SK-N-SH treated with all-trans-retinoic acid at 6 μM for 48 hours (cell line): Measurements from ENCODE around the gene CDCP1.

Experiments used
- ARNTL ChIP-seq: fragments of 450-650 bp; formaldehyde crosslinking; IDR thresholded peaks from 2 replicates; pipeline ENCODE4 v1.5.0; 2020; ENCODE audit warnings: low read depth, mild to moderate bottlenecking, moderate library complexity, borderline replicate concordance
- CREB5 ChIP-seq: fragments of 250-450 bp; sonication (Bioruptor Pico); IDR thresholded peaks from 2 replicates; pipeline ENCODE4 v1.5.1; 2020; ENCODE audit warnings: low read depth, mild to moderate bottlenecking, moderate library complexity
- ESRRG ChIP-seq: fragments of 250-450 bp; sonication (Bioruptor Pico); IDR thresholded peaks from 2 replicates; pipeline ENCODE4 v1.6.1; 2021; ENCODE audit warnings: mild to moderate bottlenecking
- OSR1 ChIP-seq: fragments of 250-450 bp; sonication (Bioruptor Pico); IDR thresholded peaks from 2 replicates; pipeline ENCODE4 v1.8.0; 2022; ENCODE audit warnings: moderate library complexity, mild to moderate bottlenecking, inconsistent platforms
- PPARA ChIP-seq: fragments of 250-450 bp; sonication (Bioruptor Pico); IDR thresholded peaks from 2 replicates; pipeline ENCODE4 v1.5.0; 2020; ENCODE audit warnings: mild to moderate bottlenecking, borderline replicate concordance
- TOX ChIP-seq: fragments of 250-450 bp; sonication (Bioruptor Pico); IDR thresholded peaks from 2 replicates; pipeline ENCODE4 v1.8.0; 2021; ENCODE audit warnings: mild to moderate bottlenecking, moderate library complexity, borderline replicate concordance
- ZC3H10 ChIP-seq: fragments of 250-450 bp; sonication (Bioruptor Pico); IDR thresholded peaks from 2 replicates; pipeline ENCODE4 v1.5.1; 2021; ENCODE audit warnings: mild to moderate bottlenecking, moderate library complexity
- ZFP3 ChIP-seq: fragments of 250-450 bp; sonication (Bioruptor Pico); IDR thresholded peaks from 2 replicates; pipeline ENCODE4 v1.5.0; 2020; ENCODE audit warnings: mild to moderate bottlenecking, moderate library complexity
- ZFP30 ChIP-seq: fragments of 450-650 bp; formaldehyde crosslinking; IDR thresholded peaks from 2 replicates; pipeline ENCODE4 v1.5.0; 2022; ENCODE audit warnings: mild to moderate bottlenecking, moderate library complexity
- ZNF565 ChIP-seq: fragments of 450-650 bp; formaldehyde crosslinking; conservative IDR thresholded peaks from 2 replicates; pipeline ENCODE4 v1.5.0; 2020; ENCODE audit warnings: low read depth, mild to moderate bottlenecking, moderate library complexity
- ZNF70 ChIP-seq: fragments of 450-650 bp; formaldehyde crosslinking; IDR thresholded peaks from 2 replicates; pipeline ENCODE4 v1.5.0; 2020; ENCODE audit warnings: mild to moderate bottlenecking, moderate library complexity
- TF ChIP-seq, protein P1 (sequence below): fragments of 250-450 bp; sonication (Bioruptor Pico); IDR thresholded peaks from 2 replicates; pipeline ENCODE4 v1.8.0; 2021; ENCODE audit warnings: low read depth, mild to moderate bottlenecking, moderate library complexity, borderline replicate concordance
- TF ChIP-seq, protein P2 (sequence below): fragments of 250-450 bp; sonication (Bioruptor Pico); IDR thresholded peaks from 2 replicates; pipeline ENCODE4 v1.8.0; 2020; ENCODE audit warnings: mild to moderate bottlenecking, moderate library complexity, borderline replicate concordance
- TF ChIP-seq, protein P3 (sequence below): fragments of 250-450 bp; sonication (Bioruptor Pico); IDR thresholded peaks from 2 replicates; pipeline ENCODE4 v1.5.0; 2020; ENCODE audit warnings: mild to moderate bottlenecking, moderate library complexity

DNA sequence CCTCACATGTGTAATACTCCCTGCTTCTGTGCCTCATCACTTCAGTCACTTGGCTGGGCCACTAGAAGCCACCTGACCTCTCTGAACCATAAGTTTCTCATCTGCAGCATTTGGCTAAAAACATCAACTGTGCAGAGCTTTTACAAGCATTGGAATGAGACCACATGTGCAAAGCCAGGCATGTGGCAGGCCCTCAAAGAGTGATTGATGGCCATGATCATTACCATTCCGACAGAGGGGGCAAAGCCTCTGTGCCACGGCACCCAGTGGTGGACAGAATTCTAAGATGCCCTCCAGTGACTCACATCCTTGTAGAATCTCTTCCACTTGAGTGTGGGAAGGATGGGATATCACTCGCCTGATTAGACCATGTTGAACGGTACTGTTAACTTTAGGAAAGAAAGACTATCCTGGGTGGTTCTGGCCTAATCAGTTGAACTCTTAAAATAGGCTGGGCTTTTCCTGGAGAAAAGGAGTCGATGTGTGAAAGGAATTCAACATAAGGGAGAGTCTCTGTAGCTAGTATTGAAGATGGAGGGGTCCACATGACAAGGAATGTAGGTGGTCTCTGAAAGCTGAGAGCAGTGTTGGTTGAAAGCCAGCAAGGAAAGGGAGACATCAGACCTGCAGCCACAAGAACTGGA lies 13.5 kb downstream of the CDCP1 start:
- TF ChIP-seq PPARA (no peak), ZNF565 (CRISPR knock-in tag) (no peak), ZFP3 (no peak), ESRRG (CRISPR knock-in tag) (no peak), OSR1 (CRISPR knock-in tag) (no peak), ZC3H10 (CRISPR knock-in tag) (no peak), ARNTL (no peak), ZFP30 (CRISPR knock-in tag) (no peak), CREB5 (no peak), ZNF70 (no peak), TOX (CRISPR knock-in tag) (no peak)
- TF ChIP-seq, protein P1, sequence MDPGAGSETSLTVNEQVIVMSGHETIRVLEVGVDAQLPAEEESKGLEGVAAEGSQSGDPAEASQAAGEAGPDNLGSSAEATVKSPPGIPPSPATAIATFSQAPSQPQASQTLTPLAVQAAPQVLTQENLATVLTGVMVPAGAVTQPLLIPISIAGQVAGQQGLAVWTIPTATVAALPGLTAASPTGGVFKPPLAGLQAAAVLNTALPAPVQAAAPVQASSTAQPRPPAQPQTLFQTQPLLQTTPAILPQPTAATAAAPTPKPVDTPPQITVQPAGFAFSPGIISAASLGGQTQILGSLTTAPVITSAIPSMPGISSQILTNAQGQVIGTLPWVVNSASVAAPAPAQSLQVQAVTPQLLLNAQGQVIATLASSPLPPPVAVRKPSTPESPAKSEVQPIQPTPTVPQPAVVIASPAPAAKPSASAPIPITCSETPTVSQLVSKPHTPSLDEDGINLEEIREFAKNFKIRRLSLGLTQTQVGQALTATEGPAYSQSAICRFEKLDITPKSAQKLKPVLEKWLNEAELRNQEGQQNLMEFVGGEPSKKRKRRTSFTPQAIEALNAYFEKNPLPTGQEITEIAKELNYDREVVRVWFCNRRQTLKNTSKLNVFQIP (CRISPR knock-in tag), result no peak
- TF ChIP-seq, protein P2, sequence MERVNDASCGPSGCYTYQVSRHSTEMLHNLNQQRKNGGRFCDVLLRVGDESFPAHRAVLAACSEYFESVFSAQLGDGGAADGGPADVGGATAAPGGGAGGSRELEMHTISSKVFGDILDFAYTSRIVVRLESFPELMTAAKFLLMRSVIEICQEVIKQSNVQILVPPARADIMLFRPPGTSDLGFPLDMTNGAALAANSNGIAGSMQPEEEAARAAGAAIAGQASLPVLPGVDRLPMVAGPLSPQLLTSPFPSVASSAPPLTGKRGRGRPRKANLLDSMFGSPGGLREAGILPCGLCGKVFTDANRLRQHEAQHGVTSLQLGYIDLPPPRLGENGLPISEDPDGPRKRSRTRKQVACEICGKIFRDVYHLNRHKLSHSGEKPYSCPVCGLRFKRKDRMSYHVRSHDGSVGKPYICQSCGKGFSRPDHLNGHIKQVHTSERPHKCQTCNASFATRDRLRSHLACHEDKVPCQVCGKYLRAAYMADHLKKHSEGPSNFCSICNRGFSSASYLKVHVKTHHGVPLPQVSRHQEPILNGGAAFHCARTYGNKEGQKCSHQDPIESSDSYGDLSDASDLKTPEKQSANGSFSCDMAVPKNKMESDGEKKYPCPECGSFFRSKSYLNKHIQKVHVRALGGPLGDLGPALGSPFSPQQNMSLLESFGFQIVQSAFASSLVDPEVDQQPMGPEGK (CRISPR knock-in tag), result no peak
- TF ChIP-seq, protein P3, sequence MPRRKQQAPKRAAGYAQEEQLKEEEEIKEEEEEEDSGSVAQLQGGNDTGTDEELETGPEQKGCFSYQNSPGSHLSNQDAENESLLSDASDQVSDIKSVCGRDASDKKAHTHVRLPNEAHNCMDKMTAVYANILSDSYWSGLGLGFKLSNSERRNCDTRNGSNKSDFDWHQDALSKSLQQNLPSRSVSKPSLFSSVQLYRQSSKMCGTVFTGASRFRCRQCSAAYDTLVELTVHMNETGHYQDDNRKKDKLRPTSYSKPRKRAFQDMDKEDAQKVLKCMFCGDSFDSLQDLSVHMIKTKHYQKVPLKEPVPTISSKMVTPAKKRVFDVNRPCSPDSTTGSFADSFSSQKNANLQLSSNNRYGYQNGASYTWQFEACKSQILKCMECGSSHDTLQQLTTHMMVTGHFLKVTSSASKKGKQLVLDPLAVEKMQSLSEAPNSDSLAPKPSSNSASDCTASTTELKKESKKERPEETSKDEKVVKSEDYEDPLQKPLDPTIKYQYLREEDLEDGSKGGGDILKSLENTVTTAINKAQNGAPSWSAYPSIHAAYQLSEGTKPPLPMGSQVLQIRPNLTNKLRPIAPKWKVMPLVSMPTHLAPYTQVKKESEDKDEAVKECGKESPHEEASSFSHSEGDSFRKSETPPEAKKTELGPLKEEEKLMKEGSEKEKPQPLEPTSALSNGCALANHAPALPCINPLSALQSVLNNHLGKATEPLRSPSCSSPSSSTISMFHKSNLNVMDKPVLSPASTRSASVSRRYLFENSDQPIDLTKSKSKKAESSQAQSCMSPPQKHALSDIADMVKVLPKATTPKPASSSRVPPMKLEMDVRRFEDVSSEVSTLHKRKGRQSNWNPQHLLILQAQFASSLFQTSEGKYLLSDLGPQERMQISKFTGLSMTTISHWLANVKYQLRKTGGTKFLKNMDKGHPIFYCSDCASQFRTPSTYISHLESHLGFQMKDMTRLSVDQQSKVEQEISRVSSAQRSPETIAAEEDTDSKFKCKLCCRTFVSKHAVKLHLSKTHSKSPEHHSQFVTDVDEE (CRISPR knock-in tag), result no peak
